UCSD-AML1 (cell line): ENCODE results near the gene CD70.
"Not testable (repeated sequence)": the region's sequence is repeated elsewhere in the genome, so short reads cannot be mapped to it uniquely, and the experiment has no call there.

Experiments
- DNase-seq: peaks from one replicate; lab custom pipeline; 2025; ENCODE audit not compliant: unreplicated experiment; lab: John Stamatoyannopoulos, UW

The CD70 gene

DNA sequence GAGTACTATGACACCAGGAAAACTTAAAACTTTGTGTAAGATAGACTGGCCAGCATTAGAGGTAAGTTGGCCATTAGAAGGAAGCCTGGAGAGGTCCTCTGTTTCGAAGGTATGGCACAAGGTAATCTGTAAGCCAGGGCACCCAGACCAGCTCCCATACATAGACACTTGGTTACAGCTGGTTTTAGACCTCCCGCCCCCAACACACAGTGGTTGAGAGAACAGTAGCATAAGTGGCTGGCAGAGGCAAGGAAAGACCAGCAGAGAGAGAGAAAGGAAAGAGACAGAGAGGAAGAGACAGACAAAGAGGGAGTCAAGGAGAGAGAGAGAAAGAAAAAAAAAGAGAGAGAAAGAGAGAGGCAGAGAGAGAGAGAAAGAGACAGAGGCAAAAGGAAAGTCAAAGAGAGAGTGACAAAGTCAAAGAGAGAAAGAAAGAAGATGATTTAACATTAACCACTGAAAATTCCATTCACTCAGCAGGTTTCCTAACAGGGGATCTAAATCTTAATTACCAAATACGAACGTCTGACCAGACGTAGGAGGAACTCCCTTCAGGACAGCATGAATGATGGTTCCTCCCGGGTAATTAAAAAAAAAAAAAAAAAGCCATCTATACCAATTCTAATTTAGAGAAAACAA, 7.4 kb upstream of the CD70 start:
- DNase-seq: not testable (repeated sequence)

DNA sequence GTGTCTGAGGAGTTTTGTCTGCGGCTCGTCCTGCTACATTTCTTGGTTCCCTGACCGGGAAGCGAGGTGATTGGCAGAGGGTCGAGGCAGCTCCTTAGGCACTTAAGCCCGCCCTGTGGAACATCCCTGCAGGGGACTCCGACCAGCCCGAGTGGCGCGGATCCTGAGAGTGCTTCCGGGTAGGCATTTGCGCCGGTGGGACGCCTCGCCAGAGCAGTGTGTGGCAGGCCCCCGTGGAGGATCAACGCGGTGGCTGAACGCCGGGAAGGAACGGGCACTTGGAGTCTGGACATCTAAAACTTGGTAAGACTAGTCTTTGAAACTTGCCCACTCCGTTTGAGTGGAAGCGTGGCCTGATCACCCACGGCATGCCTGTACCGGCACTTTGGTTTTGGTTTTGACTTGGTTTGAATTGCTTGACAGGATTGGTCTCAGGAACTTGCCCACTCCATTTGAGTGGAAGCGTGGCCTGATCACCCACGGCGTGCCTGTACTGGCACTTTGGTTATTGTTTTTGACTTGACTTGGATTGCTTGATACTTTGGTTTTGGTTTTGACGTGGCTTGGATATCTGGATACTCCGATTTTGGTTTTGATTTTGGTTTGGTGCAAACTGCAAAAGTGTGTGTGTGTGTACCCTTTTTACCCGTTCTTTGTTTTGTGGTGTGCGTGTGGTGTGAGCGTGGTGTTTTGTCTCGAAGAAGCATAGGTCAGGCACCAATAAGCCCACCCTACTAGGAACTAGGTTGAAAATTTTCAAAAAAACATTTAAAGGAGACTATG, 6.7 kb upstream of the CD70 start:
- not testable (repeated sequence) for DNase-seq

DNA sequence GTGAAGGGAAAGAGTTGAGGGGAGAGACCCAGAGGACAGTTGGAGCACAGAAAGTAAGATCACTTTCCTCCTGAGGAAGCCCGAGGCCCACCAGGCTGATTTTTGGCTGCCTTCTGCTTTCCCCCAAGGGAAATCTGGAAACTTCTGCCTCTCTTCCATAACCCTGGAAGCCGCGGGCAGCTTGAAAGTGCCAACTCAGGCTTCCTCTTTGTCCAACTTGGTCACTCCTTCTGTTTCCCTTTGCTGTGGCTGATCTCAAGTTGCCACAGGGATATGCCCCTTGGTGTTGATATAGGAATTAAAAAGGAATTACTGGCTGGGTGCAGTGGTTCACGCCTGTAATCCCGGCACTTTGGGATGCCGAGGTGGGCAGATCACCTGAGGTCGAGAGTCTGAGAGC, 5.7 kb upstream of the CD70 start:
- DNase-seq: no peak

DNA sequence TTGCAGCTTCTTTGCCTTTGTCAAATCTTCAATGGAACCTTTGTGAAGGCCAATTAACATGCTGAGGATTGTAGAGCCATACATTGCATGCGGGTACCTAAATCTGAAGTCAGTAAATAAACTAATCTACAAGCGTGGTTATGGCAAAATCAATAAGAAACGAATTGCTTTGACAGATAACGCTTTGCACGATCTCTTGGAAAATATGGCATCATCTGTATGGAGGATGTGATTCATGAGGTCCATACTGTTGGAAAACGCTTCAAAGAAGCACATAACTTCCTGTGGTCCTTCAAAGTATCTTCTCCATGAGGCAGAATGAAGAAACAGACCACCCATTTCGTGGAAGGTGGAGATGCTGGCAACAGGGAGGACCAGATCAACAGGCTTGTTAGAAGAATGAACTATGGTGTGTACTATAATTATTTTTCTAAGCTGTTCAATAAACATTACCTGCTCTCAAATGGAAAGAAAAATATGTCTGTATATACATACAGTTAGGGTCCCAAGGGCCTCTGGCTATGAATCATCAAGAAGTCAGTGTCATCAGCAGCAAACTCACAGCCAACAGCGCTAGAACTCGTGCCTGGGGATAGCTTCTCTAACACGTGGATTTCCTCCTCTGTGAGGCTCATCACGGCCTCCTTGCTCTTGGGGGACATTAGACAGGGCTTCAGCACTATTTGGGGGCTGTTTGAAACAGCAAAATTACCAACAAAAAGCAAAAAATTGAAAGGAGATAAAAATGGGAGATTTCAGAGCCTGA, 2.9 kb upstream of the CD70 start:
- no peak for DNase-seq

DNA sequence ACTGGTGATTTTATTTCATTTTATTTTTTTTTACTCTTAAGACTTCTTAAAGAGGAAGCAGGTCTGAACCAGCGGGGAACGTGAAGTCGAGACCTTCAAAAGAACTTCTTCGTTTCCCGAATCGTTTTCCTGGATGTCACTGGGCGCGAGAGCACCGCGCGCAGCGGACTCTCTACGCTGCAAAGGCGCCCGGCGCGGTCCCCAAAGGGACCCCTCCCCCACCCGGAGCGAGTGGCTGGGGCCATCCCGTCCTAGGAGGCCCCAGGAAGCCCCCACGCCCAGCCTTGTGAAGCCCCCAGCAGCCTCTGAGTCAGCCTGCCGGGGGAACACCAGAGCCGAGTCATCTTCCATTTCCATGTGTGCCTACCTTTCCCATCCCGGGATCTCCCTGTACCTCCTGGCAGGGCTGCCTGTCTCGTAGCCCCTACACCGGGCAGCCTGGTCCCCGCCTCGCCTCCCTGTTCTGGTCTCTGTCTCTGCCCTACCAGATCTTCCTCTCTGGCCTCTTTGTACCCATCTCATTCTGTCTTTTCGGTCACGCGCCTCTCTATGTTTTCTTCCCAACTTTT, 608 bp downstream of the CD70 start:
- no peak for DNase-seq

DNA sequence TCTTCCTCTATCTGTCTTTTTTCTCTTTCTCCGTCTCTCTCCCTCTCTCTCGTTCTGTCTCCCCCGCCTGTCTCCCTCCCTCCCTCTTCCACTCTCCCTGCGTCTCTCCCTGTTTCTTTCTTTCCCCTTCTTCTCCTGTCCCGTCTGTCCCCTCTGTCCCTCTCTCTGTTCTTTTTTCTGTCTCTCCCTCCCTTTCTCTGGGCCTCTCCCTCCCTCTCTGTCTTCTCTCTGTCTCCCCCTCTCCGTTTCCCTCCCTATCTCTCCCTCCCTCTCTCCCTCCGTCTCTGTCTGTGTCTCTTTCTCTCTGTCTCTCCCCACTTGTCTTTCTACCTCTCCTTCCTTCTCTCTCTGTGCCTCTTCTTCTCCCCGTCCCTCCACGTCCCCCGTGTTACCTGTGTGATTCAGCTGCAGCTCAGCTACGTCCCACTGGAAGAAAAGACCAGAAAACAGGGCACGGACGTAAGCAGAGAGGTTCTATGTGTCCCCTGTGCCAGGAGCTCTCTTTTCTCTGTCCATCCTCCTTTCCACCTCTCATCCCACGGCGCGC, 1.2 kb downstream of the CD70 start:
- no peak for DNase-seq

DNA sequence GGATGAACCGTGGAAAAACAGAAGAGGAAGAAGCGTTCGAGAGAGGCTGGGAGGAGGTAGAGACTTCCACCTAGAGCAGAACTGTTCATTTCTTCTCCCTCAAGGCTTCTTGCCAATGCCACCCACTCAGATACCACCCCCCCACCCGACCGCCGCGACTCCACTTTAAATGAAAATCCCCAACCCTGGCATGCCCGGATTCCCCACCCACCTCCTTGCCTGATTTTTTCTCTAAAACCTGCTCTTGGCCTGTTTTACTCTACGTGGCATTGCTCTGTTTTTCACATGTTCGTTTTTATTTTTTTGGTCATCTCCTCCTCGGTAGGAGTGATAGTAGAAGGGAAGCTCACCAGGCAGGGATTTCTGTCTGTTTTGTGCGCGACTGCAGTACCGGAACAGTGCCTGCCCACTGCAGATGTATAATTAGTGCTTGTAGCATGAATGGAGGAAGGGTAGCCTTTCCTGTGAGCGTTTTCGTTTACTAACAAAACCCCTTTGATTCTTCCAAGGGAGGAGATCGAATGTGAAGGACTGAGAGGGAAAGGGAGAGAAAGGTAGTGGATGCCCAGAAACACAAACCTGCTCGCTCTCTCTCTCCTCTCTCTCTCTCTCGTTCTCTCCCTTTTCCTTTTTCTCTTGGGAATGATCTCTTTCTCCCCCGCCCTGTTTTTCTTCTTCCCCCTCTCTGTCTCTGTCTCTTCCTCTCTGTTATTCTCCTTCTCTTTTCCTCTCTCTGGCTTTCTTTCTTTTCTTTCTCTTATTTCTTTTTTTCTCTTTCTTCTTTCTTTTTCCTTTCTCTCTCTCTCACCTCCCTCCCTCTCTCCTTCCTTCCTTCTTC, 2.2 kb downstream of the CD70 start:
- no peak for DNase-seq

DNA sequence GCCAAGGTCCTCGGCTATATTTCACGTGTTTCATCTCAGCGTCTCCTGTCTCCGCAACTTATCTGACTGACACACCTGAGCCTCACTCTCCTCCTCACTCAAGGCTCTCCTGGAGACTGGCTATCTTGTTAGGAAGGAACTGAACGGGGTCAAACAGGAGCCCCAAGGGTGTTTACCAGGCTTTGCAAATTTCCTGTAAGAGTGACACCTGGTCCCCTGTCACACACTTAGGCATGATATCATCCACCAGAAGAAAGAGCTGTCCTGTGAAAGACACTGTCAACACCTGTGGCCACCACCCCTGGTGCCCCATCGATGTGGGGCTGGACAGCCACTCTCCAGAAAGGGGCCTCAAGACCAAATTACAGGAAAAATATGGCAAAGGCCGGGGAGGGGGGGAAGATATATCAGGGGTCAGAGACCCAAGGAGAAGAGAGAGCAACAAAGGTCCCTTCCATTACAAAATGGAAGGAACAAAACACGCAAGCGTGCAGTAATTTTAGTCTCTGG, 2.9 kb downstream of the CD70 start:
- no peak for DNase-seq

DNA sequence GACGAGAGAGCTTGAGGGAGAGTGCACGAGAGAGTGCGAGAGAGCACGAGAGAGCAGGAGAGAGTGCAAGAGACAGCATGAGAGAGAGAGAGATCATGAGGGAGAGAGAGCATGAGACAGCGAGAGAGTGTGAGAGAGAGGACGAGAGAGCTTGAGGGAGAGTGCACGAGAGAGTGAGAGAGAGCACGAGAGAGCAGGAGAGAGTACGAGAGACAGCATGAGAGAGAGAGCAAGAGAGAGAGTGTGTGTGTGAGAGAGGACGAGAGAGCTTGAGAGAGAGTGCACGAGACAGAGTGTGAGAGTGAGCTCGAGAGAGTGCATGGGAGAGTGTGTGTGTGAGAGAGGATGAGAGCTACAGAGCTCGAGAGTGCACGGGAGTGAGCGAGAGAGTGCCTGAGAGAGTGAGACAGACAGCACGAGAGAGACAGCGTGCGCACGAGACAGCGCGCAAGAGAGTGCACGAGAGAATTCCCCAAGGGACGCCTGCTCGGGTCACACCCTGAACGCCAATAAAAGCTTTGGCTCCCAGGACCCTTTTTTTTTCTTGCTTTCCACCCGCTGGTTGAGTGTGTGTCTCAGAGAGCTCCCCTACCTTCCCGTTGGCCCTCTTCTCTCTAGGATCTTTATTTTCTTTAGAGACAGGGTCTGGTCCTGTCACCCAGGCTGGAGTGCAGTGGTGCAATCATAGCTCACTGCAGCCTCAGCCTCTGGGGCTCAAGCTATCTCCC, 3.7 kb downstream of the CD70 start:
- DNase-seq: no peak

DNA sequence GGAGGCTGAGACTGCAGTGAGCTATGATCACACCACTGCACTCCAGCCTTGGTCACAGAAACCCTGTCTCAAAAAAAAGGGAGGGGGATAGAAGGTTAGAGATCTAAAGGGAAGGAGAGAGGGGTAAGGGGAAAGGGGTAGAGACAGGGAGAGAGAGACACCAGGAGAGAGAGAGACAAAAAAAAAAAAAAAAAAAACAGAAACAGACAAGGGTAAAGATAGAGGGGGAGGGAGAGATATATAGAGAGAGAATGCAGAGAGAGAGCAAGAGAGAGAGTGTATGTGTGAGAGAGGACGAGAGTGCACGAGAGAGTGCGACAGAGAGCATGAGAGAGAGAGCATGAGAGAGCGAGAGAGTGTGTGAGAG, 4.2 kb downstream of the CD70 start:
- DNase-seq: no peak

DNA sequence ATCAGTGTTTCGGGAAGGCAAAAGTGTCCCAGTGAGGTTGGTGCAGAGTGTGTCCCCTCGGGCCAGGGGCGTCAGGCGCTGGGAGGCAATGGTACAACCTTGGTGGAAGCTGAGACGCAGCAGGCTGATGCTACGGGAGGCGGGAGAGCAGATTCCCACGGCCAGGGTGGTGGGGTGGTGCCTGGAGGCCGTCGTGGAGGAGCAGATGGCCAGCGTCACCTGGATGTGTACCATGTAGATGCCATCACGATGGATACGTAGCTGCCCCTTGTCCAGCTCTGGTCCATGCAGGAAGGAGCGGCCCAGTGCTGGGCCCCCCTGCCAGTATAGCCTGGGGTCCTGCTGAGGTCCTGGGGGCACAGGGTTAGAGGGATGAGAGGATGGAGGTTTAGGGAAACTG, 4.9 kb downstream of the CD70 start:
- no peak for DNase-seq

DNA sequence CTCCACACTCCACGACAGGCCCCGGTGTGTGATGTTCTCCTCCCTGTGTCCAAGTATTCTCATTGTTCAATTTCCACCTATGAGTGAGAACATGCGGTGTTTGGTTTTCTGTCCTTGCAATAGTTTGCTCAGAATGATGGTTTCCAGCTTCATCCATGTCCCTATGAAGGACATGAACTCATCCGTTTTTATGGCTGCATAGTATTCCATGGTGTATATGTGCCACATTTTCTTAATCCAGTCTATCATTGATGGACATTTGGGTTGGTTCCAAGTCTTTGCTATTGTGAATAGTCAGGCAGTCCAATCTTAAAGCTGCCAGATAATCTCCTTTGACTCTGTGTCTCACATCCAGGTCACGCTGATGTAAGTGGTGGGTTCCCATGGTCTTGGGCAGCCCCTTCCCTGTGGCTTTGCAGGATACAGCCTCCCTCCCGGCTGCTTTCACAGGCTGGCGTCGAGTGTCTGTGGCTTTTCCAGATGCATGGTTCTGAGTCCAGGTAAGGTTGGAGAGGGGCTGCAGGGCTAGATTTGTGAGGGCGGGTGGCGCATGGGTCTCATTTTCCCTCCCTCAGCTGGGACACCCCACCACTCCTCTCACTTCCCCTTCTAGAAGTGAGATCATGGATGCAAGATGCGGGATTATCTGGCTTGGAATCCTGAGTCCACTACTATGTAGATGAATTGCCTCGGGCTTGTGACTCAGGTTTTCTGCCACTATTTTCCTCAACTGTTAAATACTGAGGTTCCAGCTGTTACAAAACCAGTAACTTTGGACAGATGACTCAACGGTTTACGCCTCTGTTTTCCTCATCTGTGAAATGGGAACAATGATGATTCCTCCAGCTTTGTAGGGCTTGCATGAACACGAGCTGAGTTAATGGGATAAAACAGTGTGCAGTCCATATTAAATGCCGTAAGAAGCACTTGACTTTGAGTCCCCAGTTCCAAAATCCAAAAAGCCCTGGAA, 8.2 kb downstream of the CD70 start:
- not testable (repeated sequence) for DNase-seq

DNA sequence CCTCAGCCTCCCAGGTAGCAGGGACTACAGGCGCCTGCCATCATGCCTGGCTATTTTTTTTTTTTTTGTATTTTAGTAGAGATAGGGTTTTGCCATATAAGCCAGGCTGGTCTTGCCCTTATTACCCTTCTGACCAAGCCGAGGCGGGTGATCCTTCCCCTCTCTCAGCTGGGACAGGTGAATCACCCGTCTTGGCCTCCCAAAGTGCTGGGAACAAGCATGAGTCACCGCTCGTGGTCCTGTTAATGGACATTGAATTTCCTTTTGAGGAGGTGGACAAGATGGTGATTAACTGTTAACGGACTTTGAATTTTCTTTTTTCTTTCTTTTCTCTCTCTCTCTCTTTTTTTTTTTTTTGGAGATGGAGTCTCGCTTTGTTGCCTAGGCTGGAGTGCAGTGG, 10.6 kb downstream of the CD70 start:
- no peak for DNase-seq

DNA sequence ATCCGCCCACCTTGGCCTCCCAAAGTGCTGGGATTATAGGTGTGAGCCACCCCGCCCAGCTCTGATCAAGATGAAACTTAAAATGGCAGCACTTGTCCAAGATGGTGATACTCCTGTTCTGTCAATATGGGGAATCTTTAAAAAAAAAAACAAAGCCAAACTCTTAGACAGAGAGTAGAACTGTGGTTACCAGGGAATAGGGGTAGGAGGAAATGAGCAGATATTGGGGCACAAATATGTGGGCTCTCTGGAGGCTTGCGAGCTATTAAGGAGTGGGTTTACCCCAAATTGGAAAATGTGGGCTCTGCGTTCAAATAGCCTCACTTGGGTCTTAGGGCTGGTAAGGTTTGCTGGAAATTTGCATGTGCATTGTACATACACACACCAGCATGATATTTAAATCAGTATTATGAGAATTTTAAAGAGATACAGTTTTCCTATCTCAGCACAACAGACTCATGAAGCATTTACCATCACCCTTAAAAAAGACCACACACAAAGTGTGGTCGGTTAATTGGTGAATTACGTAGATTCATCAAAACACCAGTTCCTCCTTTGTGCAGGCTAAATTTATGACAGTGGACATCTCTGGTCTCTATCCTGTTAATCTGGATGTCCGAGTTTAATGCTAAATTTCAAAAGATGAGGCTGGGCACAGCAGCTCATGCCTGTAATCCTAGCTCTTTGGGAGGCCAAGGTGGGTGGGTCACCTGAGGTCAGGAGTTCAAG, 11.3 kb downstream of the CD70 start:
- no peak for DNase-seq

DNA sequence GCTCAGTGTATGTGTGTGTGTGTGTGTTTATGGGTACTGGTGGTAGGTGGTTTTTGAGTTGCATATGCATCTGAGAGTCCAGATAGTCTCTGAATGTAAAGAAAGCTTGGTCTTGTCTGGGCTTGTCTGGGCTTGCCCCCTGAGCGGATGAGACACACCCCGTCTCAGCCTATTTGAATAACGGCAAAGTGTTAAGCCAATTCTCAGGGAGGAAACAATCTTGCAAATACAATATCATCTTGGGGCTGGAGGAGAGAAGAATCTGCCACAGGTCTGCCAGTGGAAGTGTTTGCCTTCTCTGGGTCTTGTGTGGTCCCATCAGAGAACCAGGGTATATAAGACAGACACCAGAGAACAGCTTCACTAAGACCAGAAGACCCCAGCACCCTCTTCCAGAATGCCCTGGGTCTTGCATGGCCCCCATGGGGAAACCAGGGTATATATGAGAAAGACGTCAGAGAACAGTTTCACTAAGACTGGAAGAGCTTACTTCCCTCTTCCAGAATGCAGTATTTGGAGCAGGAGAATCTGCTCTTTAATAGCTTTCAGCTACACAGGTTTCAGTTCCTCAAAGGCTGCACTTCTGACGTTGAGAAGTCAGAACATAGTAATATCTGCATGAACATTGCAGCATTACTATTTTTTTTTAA, 13.3 kb downstream of the CD70 start:
- peak; percentile 68 for DNase-seq

DNA sequence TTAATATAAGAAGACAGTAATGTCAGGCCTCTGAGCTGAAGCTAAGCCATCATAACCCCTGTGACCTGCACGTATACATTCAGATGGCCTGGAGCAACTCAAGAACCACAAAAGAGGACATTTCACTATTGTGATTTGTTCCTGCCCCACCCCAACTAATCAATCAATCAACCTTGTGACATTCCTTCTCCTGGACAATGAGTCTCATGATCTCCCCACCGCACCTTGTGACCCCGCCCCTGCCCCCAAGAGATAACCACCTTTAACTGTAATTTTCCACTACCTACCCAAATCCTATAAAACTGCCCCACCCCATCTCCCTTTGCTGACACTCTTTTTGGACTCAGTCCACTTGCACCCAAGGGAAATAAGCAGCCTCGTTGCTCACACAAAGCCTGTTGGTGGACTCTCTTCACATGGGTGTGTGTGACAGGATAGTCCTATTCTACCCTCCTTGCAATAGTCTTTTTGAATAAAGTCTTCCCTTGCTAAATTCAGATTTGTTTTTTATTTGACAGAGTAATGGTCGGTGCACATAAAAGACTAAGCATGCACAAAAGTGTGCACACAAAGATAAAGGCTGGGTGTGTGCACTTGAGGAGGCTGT, 14.0 kb downstream of the CD70 start:
- DNase-seq: no peak

DNA sequence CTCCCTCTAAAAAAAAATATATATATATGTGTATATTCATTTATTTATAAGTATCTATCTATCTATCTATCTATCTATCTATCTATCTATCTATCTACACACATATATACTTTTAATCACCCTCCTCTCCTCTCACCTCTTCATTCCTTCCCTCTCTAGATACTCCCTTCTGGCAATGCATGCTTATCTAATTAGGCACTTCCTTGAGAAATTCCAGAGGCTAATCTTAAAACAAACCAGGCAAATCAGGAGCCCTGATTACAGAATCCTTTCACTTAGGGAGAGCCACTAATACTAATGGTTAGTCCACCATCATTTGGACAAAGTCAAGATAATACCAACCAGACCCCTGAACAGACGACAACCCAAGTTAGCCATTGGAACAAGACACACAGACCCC, 17.6 kb downstream of the CD70 start:
- DNase-seq: no peak
